HG02840 (cell line): ENCODE measurements around the gene MEIOSIN.
"Not testable (repeated sequence)": the region's sequence is repeated elsewhere in the genome, so short reads cannot be mapped to it uniquely, and the experiment has no call there.

Experiments
- ATAC-seq: cut with Tn5 transposase; IDR thresholded peaks from one replicate; pipeline ENCODE4 v1.9.1; 2021; ENCODE audit warnings: mild to moderate bottlenecking, moderate library complexity, moderate number of reproducible peaks; ENCODE audit not compliant: unreplicated experiment, low FRiP score

Gene MEIOSIN

GRCh38 chr19:45793876-45794275, 60.6 kb downstream of the MEIOSIN start:
- no peak for ATAC-seq

GRCh38 chr19:45794627-45795026, 61.4 kb downstream of the MEIOSIN start:
- ATAC-seq, result no peak

- no peak for ATAC-seq
These were observed 65.8 kb downstream of the MEIOSIN start for GRCh38 chr19:45798995-45799517.

- not testable (repeated sequence) for ATAC-seq
These were observed 66.3 kb downstream of the MEIOSIN start for GRCh38 chr19:45799541-45799940.

- ATAC-seq, result no peak
These were observed 66.9 kb downstream of the MEIOSIN start for GRCh38 chr19:45800070-45800553.

- ATAC-seq, result no peak
These were observed 68.5 kb downstream of the MEIOSIN start for GRCh38 chr19:45801603-45802175.

- no peak for ATAC-seq
These were observed 71.1 kb downstream of the MEIOSIN start for GRCh38 chr19:45804140-45804958.

GRCh38 chr19:45804959-45805230, 71.7 kb downstream of the MEIOSIN start:
- ATAC-seq, result no peak

- no peak for ATAC-seq
These were observed 72.5 kb downstream of the MEIOSIN start for GRCh38 chr19:45805719-45806118.

GRCh38 chr19:45809643-45810159, 76.5 kb downstream of the MEIOSIN start:
- no peak for ATAC-seq

GRCh38 chr19:45812297-45812696, 79.1 kb downstream of the MEIOSIN start:
- no peak for ATAC-seq
